Keratinocyte (primary cell): Measurements from ENCODE around the gene MIF. TPM values are rescaled to one million over a fixed set of nuclear protein-coding genes. Genes with fewer than 3 reads are reported as not detected.
"Not testable (repeated sequence)": the region's sequence is repeated elsewhere in the genome, so short reads cannot be mapped to it uniquely, and the experiment has no call there.

Source experiments
- DNase-seq: peaks from one replicate; pipeline ENCODE4 v3.0.0-alpha.2; 2011; ENCODE audit warnings: low read depth, missing footprints, low spot score
- FAIRE-seq: peaks from 2 replicates; lab custom pipeline; 2011; peaks lifted over from hg19 to GRCh38; lab: Jason Lieb, UNC
- H2AFZ ChIP-seq: 2 replicates; pipeline ENCODE4 v1.6.0; 2012; ENCODE audit warnings: low read length, control low read depth, inconsistent platforms; ENCODE audit not compliant: control insufficient read depth
- H3K27ac ChIP-seq: 2 replicates; pipeline ENCODE4 v1.5.1; 2011; ENCODE audit warnings: low read length; ENCODE audit not compliant: control insufficient read depth, insufficient read depth
- H3K27me3 ChIP-seq: 3 replicates; pipeline ENCODE4 v1.6.0; 2011; ENCODE audit warnings: low read length; ENCODE audit not compliant: control insufficient read depth, insufficient read depth; ENCODE audit errors: extremely low read depth
- H3K36me3 ChIP-seq, 2 experiments: 2 replicates in 1 of 2; 3 replicates in 1 of 2; pipeline ENCODE4 v1.5.1; 2011; ENCODE audit warnings: low read length in 2 of 2, mild to moderate bottlenecking in 1 of 2; ENCODE audit not compliant: control insufficient read depth in 2 of 2, insufficient read depth in 2 of 2; ENCODE audit errors: extremely low read depth in 1 of 2
- H3K4me1 ChIP-seq: 3 replicates; pipeline ENCODE4 v1.5.1; 2011; ENCODE audit warnings: low read length; ENCODE audit not compliant: control insufficient read depth, insufficient read depth; ENCODE audit errors: extremely low read depth
- H3K4me2 ChIP-seq: 3 replicates; pipeline ENCODE4 v1.6.0; 2011; ENCODE audit warnings: low read depth, low read length; ENCODE audit not compliant: control insufficient read depth, insufficient read depth; ENCODE audit errors: extremely low read depth
- H3K4me3 ChIP-seq, 3 experiments: fragments of 200-600 bp in 1 of 3; sonication (generic) in 1 of 3; 2 replicates in 2 of 3; 3 replicates in 1 of 3; pipeline ENCODE4 v1.5.1; 2011 to 2016; ENCODE audit warnings: low read length in 3 of 3, mild to moderate bottlenecking in 3 of 3, control low read depth in 2 of 3, inconsistent platforms in 1 of 3, low read depth in 1 of 3, mixed read lengths in 1 of 3, mixed run types in 1 of 3, moderate library complexity in 1 of 3; ENCODE audit not compliant: control insufficient read depth in 2 of 3, insufficient read depth in 2 of 3; ENCODE audit errors: extremely low read depth in 1 of 3
- H3K79me2 ChIP-seq: 2 replicates; pipeline ENCODE4 v1.6.0; 2012; ENCODE audit warnings: low read length; ENCODE audit not compliant: control insufficient read depth, insufficient read depth
- H3K9ac ChIP-seq: 3 replicates; pipeline ENCODE4 v1.6.0; 2011; ENCODE audit warnings: low read length; ENCODE audit not compliant: control insufficient read depth, insufficient read depth; ENCODE audit errors: extremely low read depth
- H3K9me1 ChIP-seq: 3 replicates; pipeline ENCODE4 v1.6.0; 2011; ENCODE audit warnings: low read length; ENCODE audit not compliant: control insufficient read depth, insufficient read depth; ENCODE audit errors: extremely low read depth
- H3K9me3 ChIP-seq: 2 replicates; pipeline ENCODE4 v1.5.1; 2012; ENCODE audit warnings: low read depth, low read length; ENCODE audit not compliant: control insufficient read depth
- H4K20me1 ChIP-seq: 3 replicates; pipeline ENCODE4 v1.6.0; 2011; ENCODE audit warnings: low read length; ENCODE audit not compliant: control insufficient read depth, insufficient read depth; ENCODE audit errors: extremely low read depth
- EZH2 ChIP-seq: IDR thresholded peaks from one replicate; pipeline ENCODE4 v1.6.1; 2012; ENCODE audit warnings: inconsistent platforms, mild to moderate bottlenecking, low read length, moderate library complexity
- dilution Hi-C: fragments of 300-500 bp; cut with MboI; formaldehyde crosslinking; loops from one replicate; pipeline ENCODE4 v1.7.0; 2020; ENCODE audit warnings: low sequenced_read_pairs; ENCODE audit not compliant: extremely low pct_ligation_motif_present
- polyA plus RNA-seq, 5 experiments: library from polyadenylated mRNA; depleted of rRNA in 3 of 5; stranded (reverse) in 3 of 5; stranded (forward) in 1 of 5; unstranded in 1 of 5; fragments of >200 nt; gene quantifications; 1 replicate in 1 of 5; 2 replicates in 3 of 5; 3 replicates in 1 of 5; pipeline versions ENCODE4 v1.2.1 to v1.2.3, GENCODE V29; 2011 to 2012; ENCODE audit warnings: missing spikeins in 2 of 5, low read depth in 1 of 5, low replicate concordance in 1 of 5
- TF ChIP-seq, protein P1 (sequence below), 3 experiments: IDR thresholded peaks in 1 of 3; conservative IDR thresholded peaks in 1 of 3; optimal IDR thresholded peaks in 1 of 3; 2 replicates in 2 of 3; 3 replicates in 1 of 3; pipeline versions ENCODE3 to v1.5.1; 2011; ENCODE audit warnings: low read length in 3 of 3, mild to moderate bottlenecking in 3 of 3, moderate library complexity in 2 of 3, control low read depth in 1 of 3, inconsistent platforms in 1 of 3; ENCODE audit not compliant: insufficient read depth in 2 of 3; ENCODE audit errors: extremely low read depth in 1 of 3

Gene MIF
- polyA plus RNA-seq, 1 donor (not counting 4 experiments of a cell fraction or from before 2014, with no cell fraction given), result 340 TPM

DNA sequence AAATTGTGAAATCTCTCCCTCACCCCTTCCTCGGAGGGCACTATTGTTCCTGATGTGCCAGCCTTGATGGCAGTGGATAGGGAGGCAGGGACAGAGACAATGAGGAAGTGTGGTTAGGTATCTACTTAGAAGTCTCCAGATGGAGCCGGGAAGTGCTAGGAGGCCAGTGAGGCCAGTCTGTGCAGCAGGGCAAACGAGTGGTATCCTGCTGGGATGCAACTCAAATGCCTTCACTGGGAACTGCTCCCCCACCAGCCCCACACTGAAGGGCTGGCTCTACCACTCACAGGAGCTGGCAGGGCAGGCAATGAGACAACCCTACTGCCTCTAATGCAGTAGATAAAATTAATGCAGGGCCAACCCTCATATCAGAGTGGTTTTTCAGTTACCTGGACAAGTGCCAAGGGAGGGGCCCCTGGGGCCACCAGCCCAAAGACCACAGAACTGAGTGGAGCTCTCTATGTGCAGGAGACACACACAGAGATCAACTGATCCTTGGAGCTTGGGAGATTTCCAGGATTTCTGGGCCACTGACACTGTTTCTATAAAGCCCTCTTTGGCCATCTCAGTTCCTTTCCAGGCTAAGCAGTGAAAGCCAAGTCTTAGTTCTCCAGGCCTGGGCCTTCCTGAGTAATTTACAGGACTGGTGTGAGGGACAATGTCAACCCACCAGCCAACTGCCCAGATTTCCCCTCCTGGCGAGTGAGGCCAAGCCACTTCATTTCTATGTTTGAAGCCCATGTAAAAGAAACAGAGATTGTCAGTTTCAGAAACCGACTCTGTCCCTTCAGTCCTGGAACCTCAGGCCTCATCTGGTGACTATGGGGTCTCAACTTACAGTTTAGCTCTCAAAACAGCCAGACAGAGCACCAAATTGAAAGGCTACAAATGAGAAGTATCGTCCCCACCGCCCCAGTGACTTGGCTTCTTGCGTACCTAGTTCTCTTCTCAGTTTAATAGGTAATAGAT, 4.1 kb downstream of the MIF start:
- H3K4me1 ChIP-seq, result peaks cover 22% of the 10 kb centered on the region
- H3K9ac ChIP-seq, result no peak overlapping the region
- no peak overlapping the region for H3K4me2 ChIP-seq
- DNase-seq (no peak), FAIRE-seq (no peak)
- no peak for TF ChIP-seq EZH2
- TF ChIP-seq, protein P1, sequence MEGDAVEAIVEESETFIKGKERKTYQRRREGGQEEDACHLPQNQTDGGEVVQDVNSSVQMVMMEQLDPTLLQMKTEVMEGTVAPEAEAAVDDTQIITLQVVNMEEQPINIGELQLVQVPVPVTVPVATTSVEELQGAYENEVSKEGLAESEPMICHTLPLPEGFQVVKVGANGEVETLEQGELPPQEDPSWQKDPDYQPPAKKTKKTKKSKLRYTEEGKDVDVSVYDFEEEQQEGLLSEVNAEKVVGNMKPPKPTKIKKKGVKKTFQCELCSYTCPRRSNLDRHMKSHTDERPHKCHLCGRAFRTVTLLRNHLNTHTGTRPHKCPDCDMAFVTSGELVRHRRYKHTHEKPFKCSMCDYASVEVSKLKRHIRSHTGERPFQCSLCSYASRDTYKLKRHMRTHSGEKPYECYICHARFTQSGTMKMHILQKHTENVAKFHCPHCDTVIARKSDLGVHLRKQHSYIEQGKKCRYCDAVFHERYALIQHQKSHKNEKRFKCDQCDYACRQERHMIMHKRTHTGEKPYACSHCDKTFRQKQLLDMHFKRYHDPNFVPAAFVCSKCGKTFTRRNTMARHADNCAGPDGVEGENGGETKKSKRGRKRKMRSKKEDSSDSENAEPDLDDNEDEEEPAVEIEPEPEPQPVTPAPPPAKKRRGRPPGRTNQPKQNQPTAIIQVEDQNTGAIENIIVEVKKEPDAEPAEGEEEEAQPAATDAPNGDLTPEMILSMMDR (optimal IDR thresholded peaks at IDR 0.05 in 1 of 3, IDR thresholded peaks at IDR 0.05 in 1 of 3, conservative IDR thresholded peaks at IDR 0.05 in 1 of 3; ENCODE audit: extremely low read depth in 1 of 3, insufficient read depth in 2 of 3, low read length in 3 of 3), result no peak
- no peak overlapping the region for H3K27ac ChIP-seq
- peaks cover 19 to 23% of the 10 kb centered on the region in 2 experiments for H3K36me3 ChIP-seq
- H3K9me3 ChIP-seq, result no peaks in the 10 kb centered on the region
- H3K4me3 ChIP-seq, result no peak overlapping the region
- H3K79me2 ChIP-seq, result peaks cover 19% of the 10 kb centered on the region
- H3K9me1 ChIP-seq, result no peaks in the 10 kb centered on the region
- no peak overlapping the region for H2AFZ ChIP-seq
- peaks cover 6% of the 10 kb centered on the region for H4K20me1 ChIP-seq
- no peaks in the 10 kb centered on the region for H3K27me3 ChIP-seq
- dilution Hi-C loops, result no loop called here

DNA sequence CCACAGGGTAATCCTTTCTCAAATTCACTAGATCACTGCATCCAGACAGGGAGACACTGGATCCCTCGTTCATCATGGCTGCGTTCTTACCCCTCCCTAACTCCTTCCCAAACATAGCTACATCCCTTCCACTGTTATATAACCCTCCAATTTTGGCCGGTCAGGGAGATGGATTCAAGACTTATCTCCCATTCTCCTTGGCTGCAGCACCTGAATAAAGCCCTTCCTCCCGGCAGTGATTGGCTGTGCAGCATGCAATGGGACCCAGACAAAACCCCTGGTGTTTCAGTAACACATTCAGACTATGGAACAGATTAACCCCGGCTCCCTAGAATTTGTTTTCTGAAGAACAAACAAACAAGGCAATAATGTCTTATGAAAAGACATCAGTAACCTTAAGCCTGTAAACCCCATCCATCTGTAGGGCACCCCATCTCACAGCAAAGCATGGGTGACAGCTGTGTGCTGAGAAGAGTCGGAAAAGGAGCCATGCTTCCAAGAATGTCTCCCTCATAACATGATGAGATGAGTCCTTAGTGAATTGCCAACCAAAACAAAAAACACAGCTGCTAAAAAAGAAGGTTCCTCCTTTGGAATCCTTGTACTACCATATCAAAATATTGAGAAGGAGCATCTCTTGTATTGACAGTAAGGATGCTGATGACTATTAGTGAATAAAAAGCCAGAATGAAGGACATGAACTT, 5.0 kb downstream of the MIF start:
- peaks cover 6% of the 10 kb centered on the region for H4K20me1 ChIP-seq
- TF ChIP-seq, protein P1 (optimal IDR thresholded peaks at IDR 0.05 in 1 of 3, IDR thresholded peaks at IDR 0.05 in 1 of 3, conservative IDR thresholded peaks at IDR 0.05 in 1 of 3; ENCODE audit: extremely low read depth in 1 of 3, insufficient read depth in 2 of 3, low read length in 3 of 3), result no peak
- TF ChIP-seq EZH2, result no peak
- H2AFZ ChIP-seq, result no peak overlapping the region
- DNase-seq (no peak), FAIRE-seq (no peak)
- H3K9ac ChIP-seq, result no peak overlapping the region
- H3K4me1 ChIP-seq, result peaks cover 20% of the 10 kb centered on the region
- no peak overlapping the region for H3K4me3 ChIP-seq
- H3K27me3 ChIP-seq, result no peaks in the 10 kb centered on the region
- H3K27ac ChIP-seq, result no peak overlapping the region
- no peaks in the 10 kb centered on the region for H3K9me3 ChIP-seq
- H3K4me2 ChIP-seq, result no peak overlapping the region
- H3K36me3 ChIP-seq, result peaks cover 19 to 23% of the 10 kb centered on the region in 2 experiments
- dilution Hi-C loops, result no loop called here
- peaks cover 19% of the 10 kb centered on the region for H3K79me2 ChIP-seq
- no peaks in the 10 kb centered on the region for H3K9me1 ChIP-seq

DNA sequence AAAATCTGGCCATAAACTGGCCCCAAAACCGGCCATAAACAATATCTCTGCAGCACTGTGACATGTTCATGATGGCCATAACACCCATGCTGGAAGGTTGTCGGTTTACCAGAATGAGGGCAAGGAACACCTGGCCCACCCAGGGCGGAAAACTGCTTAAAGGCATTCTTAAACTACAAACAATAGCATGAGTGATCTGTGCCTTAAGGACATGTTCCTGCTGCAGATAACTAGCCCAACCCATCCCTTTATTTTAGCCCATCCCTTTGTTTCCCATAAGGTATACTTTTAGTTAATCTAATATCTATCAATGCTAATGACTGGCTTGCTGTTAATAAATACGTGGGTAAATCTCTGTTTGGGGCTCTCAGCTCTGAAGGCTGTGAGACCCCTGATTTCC, 6.0 kb downstream of the MIF start:
- peaks cover 14% of the 10 kb centered on the region for H3K79me2 ChIP-seq
- DNase-seq, H3K27me3 ChIP-seq, H4K20me1 ChIP-seq, H3K4me3 ChIP-seq, H3K4me2 ChIP-seq, H3K9me1 ChIP-seq, H3K27ac ChIP-seq, H3K9ac ChIP-seq, dilution Hi-C loops, FAIRE-seq, H2AFZ ChIP-seq, H3K9me3 ChIP-seq: not testable (repeated sequence)
- H3K36me3 ChIP-seq, result peaks cover 19 to 22% of the 10 kb centered on the region in 2 experiments
- H3K4me1 ChIP-seq, result peaks cover 20% of the 10 kb centered on the region
